ENCODE measurements around the gene MYOF. TPM values are rescaled to one million over a fixed set of nuclear protein-coding genes. Genes with fewer than 3 reads are reported as not detected.

MYOF gene
- total and polyA plus RNA-seq, 2 of the 8 experiments (the other 6 are each of a cell fraction or from before 2014, with no cell fraction given), result 0.98 to 2.3 TPM

- H3K23me2 ChIP-seq (ENCODE audit: low read depth, low read length), result no peaks in the 10 kb centered on the region
- no peak overlapping the region for H3K56ac ChIP-seq (replicated peaks; ENCODE audit: insufficient read length, low read depth, low read length)
- 91% methylated on average over 2 of the region's 2 CpGs; no CpG with 5 or more reads in 1 of the 2 experiments for whole genome bisulfite sequencing, 2 experiments (ENCODE audit: extremely low coverage in 1 of 2, insufficient coverage in 1 of 2, insufficient read length in 1 of 2, insufficient replicate concordance in 2 of 2, low coverage in 1 of 2, low lambda C conversion rate in 2 of 2, missing lambda C conversion rate in 1 of 2)
- 0 out of 7 replicates have a peak, but pooled peaks cover 0 to 3% (median 0%) of the 10 kb centered on the region in 4 experiments for H3K4me1 ChIP-seq (replicated peaks in 1 of 4; ENCODE audit: control insufficient read depth in 3 of 4, insufficient read depth in 4 of 4, low read length in 3 of 4)
- H2AK5ac ChIP-seq (ENCODE audit: low read depth, low read length), result no peak overlapping the region
- H2BK20ac ChIP-seq (ENCODE audit: low read length), result no peak overlapping the region
- H3K79me2 ChIP-seq (ENCODE audit: control insufficient read depth in 1 of 2, insufficient read depth in 2 of 2, low read length in 2 of 2), result no peaks in the 10 kb centered on the region
- H3K36me3 ChIP-seq (ENCODE audit: control insufficient read depth in 2 of 4, insufficient read depth in 4 of 4, low read length in 3 of 4), result no peaks in the 10 kb centered on the region
- no peak overlapping the region for H2BK5ac ChIP-seq (ENCODE audit: low read depth, low read length)
- no peak for DNase-seq (ENCODE audit: low read depth in 1 of 2, low spot score in 2 of 2)
- TF ChIP-seq USF2 (IDR thresholded peaks at IDR 0.05; ENCODE audit: low read length) (no peak), SRF (IDR thresholded peaks at IDR 0.05; ENCODE audit: low read depth, low read length) (no peak), ASH2L (IDR thresholded peaks at IDR 0.05; ENCODE audit: low read length) (no peak), EZH2 (IDR thresholded peaks at IDR 0.05; ENCODE audit: low read depth, low read length, severe bottlenecking) (no peak), CREB1 (IDR thresholded peaks at IDR 0.05) (no peak), CBX8 (IDR thresholded peaks at IDR 0.05; ENCODE audit: borderline replicate concordance, low read depth, low read length) (no peak), NANOG (IDR thresholded peaks at IDR 0.05; ENCODE audit: insufficient read depth, low read depth, low read length, poor library complexity, severe bottlenecking) (no peak), TBP (IDR thresholded peaks at IDR 0.05; ENCODE audit: low read depth, low read length) (no peak)
- no peaks in the 10 kb centered on the region; a peak in 1 of 7 replicates for H3K27me3 ChIP-seq (replicated peaks in 1 of 4; ENCODE audit: control insufficient read depth in 3 of 4, extremely low read depth in 1 of 4, insufficient read depth in 3 of 4, low read length in 3 of 4)
- no peak overlapping the region for H2BK15ac ChIP-seq (ENCODE audit: low read length)
- H4K20me1 ChIP-seq (replicated peaks in 1 of 2; ENCODE audit: control insufficient read depth in 1 of 2, insufficient read depth in 2 of 2, low read length in 2 of 2), result no peaks in the 10 kb centered on the region
- no peak overlapping the region for H3K14ac ChIP-seq (ENCODE audit: insufficient read length)
- H3K9me3 ChIP-seq (ENCODE audit: insufficient read depth in 2 of 2, low read depth in 1 of 2, low read length in 1 of 2), result no peaks in the 10 kb centered on the region
- CTCF ChIA-PET (ENCODE audit: partially characterized antibody), result interaction anchor here (1.6 to 16.3 kb wide), 15 partner anchors 10 to 293 kb away, joined by 3 to 513 read pairs (median 19); partner anchors contain the start of gene MYOF
- no peak for FAIRE-seq
- no peak overlapping the region for H4K5ac ChIP-seq (ENCODE audit: insufficient read length, low read depth, low read length)
- no peak overlapping the region for H4K8ac ChIP-seq (ENCODE audit: extremely low read depth, insufficient read depth, low read length)
- H3K23ac ChIP-seq (ENCODE audit: insufficient read length), result no peak overlapping the region
- no peak overlapping the region for H3K4ac ChIP-seq (replicated peaks; ENCODE audit: insufficient read length, low read depth, low read length)
- H3K9ac ChIP-seq (replicated peaks in 1 of 4; ENCODE audit: extremely low read depth in 1 of 4, low read depth in 3 of 4, low read length in 3 of 4), result no peak overlapping the region
- POLR2A ChIA-PET (ENCODE audit: partially characterized antibody), result interaction anchor here (0.5 to 2.5 kb wide), 2 partner anchors 27 to 60 kb away, joined by 3 to 12 read pairs; no protein-coding TSS in a partner anchor
- no peak overlapping the region for H4K91ac ChIP-seq (replicated peaks; ENCODE audit: insufficient read length, low read length)
- H2BK120ac ChIP-seq (replicated peaks; ENCODE audit: low read depth, low read length), result no peak overlapping the region
- H3K27ac ChIP-seq (ENCODE audit: low read depth, low read length), result no peak overlapping the region
- H3K79me1 ChIP-seq (ENCODE audit: low read depth, low read length), result no peaks in the 10 kb centered on the region
- H2AFZ ChIP-seq (ENCODE audit: low read length), result no peak overlapping the region
- no peak overlapping the region for H3K4me3 ChIP-seq (ENCODE audit: extremely low read depth in 1 of 4, insufficient read depth in 2 of 4, low read depth in 3 of 4, low read length in 4 of 4)
- H2BK12ac ChIP-seq (ENCODE audit: low read depth, low read length), result no peak overlapping the region
- no peak overlapping the region for H3K18ac ChIP-seq (ENCODE audit: extremely low read depth, low read length)
- no peak overlapping the region for H3K4me2 ChIP-seq (ENCODE audit: insufficient read depth in 1 of 2, low read depth in 2 of 2, low read length in 2 of 2)
These were observed 104.1 kb downstream of the MYOF start for GRCh38 chr10:93378039-93378438.
